ENCODE data around the gene OTOF. TPM values are rescaled to one million over a fixed set of nuclear protein-coding genes. Genes with fewer than 3 reads are reported as not detected.

Gene OTOF
- polyA plus RNA-seq, 2 of the 4 experiments (the other 2 are of a cell fraction), result 0.05 to 0.22 TPM

GRCh38 chr2:26475037-26475436 lies 2.9 kb downstream of the OTOF start:
- no peak overlapping the region for H3K4me3 ChIP-seq
- no peaks in the 10 kb centered on the region for H3K9me3 ChIP-seq
- H3K27ac ChIP-seq, result no peak overlapping the region
- H3K4me2 ChIP-seq, result no peak overlapping the region
- CTCF ChIA-PET, result interaction anchor here (0.6 to 2.6 kb wide), 3 partner anchors 28 to 593 kb away, joined by 3 to 11 read pairs (median 7); no protein-coding TSS in a partner anchor
- peaks cover 4% of the 10 kb centered on the region; the same call in 1 of the 3 replicates for H3K4me1 ChIP-seq
- 93% methylated on average over 5 of the region's 6 CpGs for WGBS (ENCODE audit: missing lambda C conversion rate)
- no peak for TF ChIP-seq EHMT2 (IDR thresholded peaks at IDR 0.05; ENCODE audit: low read depth)
- no peak for TF ChIP-seq FOSB (CRISPR knock-in tag; IDR thresholded peaks at IDR 0.05)
- no peak for TF ChIP-seq ZFP36 (IDR thresholded peaks at IDR 0.05; ENCODE audit: borderline replicate concordance, partially characterized antibody)
- TF ChIP-seq MAZ (IDR thresholded peaks at IDR 0.05; ENCODE audit: borderline replicate concordance, low read depth, low read length), result no peak
- no peak for TF ChIP-seq REST (IDR thresholded peaks at IDR 0.05)
- TF ChIP-seq MYC (IDR thresholded peaks at IDR 0.05; ENCODE audit: borderline replicate concordance, low read length), result no peak
- TF ChIP-seq ZC3H11A (IDR thresholded peaks at IDR 0.05), result no peak
- no peak for TF ChIP-seq HOXB5 (CRISPR knock-in tag; IDR thresholded peaks at IDR 0.05)
- DNase-seq (ENCODE audit: low read depth in 1 of 2, low spot score in 1 of 2), result no peak
- ATAC-seq, result no peak
- POLR2A ChIA-PET, result no interaction called here
- FAIRE-seq, result no peak

- no peak for FAIRE-seq
Observed at GRCh38 chr2:26474261-26474785, 3.6 kb downstream of the OTOF start.

GRCh38 chr2:26473796-26474195 lies 4.1 kb downstream of the OTOF start:
- no peak overlapping the region for H3K27ac ChIP-seq
- 93% methylated on average over 9 of the region's 9 CpGs for WGBS (ENCODE audit: missing lambda C conversion rate)
- no peak for ATAC-seq
- no peak for DNase-seq (ENCODE audit: low read depth in 1 of 2, low spot score in 1 of 2)
- ChIA-PET CTCF (no interaction called here), POLR2A (no interaction called here)
- H3K9me3 ChIP-seq, result no peaks in the 10 kb centered on the region
- no peak overlapping the region for H3K4me3 ChIP-seq
- TF ChIP-seq RCOR1 (IDR thresholded peaks at IDR 0.05; ENCODE audit: low read depth, low read length) (no peak), MAX (IDR thresholded peaks at IDR 0.05) (no peak), ELK1 (IDR thresholded peaks at IDR 0.05; ENCODE audit: low read depth, low read length) (no peak), FOSB (CRISPR knock-in tag; IDR thresholded peaks at IDR 0.05) (no peak), KDM1A (IDR thresholded peaks at IDR 0.05; ENCODE audit: low read depth) (no peak), JUN (IDR thresholded peaks at IDR 0.05) (no peak), GATA3 (IDR thresholded peaks at IDR 0.05; ENCODE audit: borderline replicate concordance) (no peak), NFE2L2 (conservative IDR thresholded peaks at IDR 0.05; ENCODE audit: low read length) (no peak)
- FAIRE-seq, result no peak
- H3K4me2 ChIP-seq, result no peak overlapping the region
- H3K4me1 ChIP-seq, result peaks cover 4% of the 10 kb centered on the region; the same call in 1 of the 3 replicates

More at GRCh38 chr2:26474261-26474785, 3.6 kb downstream of the OTOF start:
- H3K4me2 ChIP-seq, result no peak overlapping the region
- H3K4me3 ChIP-seq, result no peak overlapping the region
- H3K4me1 ChIP-seq, result peaks cover 4% of the 10 kb centered on the region; the same call in 1 of the 3 replicates
- no peak for DNase-seq (ENCODE audit: low read depth in 1 of 2, low spot score in 1 of 2)
- no peak for ATAC-seq
- no peak overlapping the region for H3K27ac ChIP-seq
- H3K9me3 ChIP-seq, result no peaks in the 10 kb centered on the region
- CTCF ChIA-PET, result interaction anchor here (2.1 to 2.6 kb wide), 2 partner anchors 29 to 271 kb away, joined by 7 to 11 read pairs; no protein-coding TSS in a partner anchor
- POLR2A ChIA-PET, result no interaction called here
- 89% methylated on average over 13 of the region's 14 CpGs for WGBS (ENCODE audit: missing lambda C conversion rate)
- no peak for TF ChIP-seq CHD4 (IDR thresholded peaks at IDR 0.05; ENCODE audit: borderline replicate concordance)

All from A549 (cell line).